ENCODE results near the gene NET1. TPM values are rescaled to one million over a fixed set of nuclear protein-coding genes. Genes with fewer than 3 reads are reported as not detected.
A peak's percentile ranks its signal among the peaks of the same experiment; 100 is the strongest.

The NET1 gene
- total and polyA plus RNA-seq, 2 donors = 54.0 to 108 TPM

- DNase-seq (ENCODE audit: extremely low spot score) = no peak
- Histone ChIP-seq H3K4me1 (ENCODE audit: insufficient read depth) (no peaks in the 10 kb centered on the region), H3K4me3 (ENCODE audit: low read depth, low read length) (no peak overlapping the region), H3K36me3 (ENCODE audit: insufficient read depth) (no peaks in the 10 kb centered on the region), H3K27ac (ENCODE audit: low read depth) (no peak overlapping the region)
- 92% methylated on average over 21 of the region's 21 CpGs for WGBS
Measured at GRCh38 chr10:5480162-5480941, 68.0 kb downstream of the NET1 start.

GRCh38 chr10:5481121-5481520 lies 68.8 kb downstream of the NET1 start:
- no peak overlapping the region for H3K4me3 ChIP-seq (ENCODE audit: low read depth, low read length)
- no peak overlapping the region for H3K27ac ChIP-seq (ENCODE audit: low read depth)
- 87% methylated on average over 12 of the region's 12 CpGs for WGBS
- H3K4me1 ChIP-seq (ENCODE audit: insufficient read depth) = no peaks in the 10 kb centered on the region
- no peaks in the 10 kb centered on the region for H3K36me3 ChIP-seq (ENCODE audit: insufficient read depth)
- DNase-seq (ENCODE audit: extremely low spot score) = no peak

GRCh38 chr10:5482016-5482415 lies 69.7 kb downstream of the NET1 start:
- no peak overlapping the region for H3K27ac ChIP-seq (ENCODE audit: low read depth)
- H3K4me1 ChIP-seq (ENCODE audit: insufficient read depth) = no peaks in the 10 kb centered on the region
- H3K4me3 ChIP-seq (ENCODE audit: low read depth, low read length) = no peak overlapping the region
- no peak for DNase-seq (ENCODE audit: extremely low spot score)
- 94% methylated on average over 9 of the region's 9 CpGs for WGBS
- H3K36me3 ChIP-seq (ENCODE audit: insufficient read depth) = no peaks in the 10 kb centered on the region

DNA sequence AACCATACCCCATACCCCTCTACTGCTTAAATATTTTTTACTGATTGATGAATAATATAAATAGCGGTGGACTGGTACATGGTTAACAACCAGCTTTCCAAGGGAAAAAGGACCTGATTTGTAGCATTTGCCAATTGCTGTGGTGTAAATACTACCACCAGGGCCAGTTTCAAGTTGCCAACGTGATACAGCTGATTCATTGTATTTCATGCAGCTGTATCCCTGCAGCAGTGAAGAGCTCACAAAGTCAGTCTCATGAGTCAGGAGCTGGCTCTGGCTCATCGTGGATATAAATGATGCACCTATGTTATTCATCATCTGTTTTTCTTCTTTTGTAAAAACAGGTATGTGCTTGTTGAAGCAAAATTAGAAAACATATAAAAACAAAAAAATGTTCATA lies 71.8 kb downstream of the NET1 start:
- Histone ChIP-seq H3K4me1 (ENCODE audit: insufficient read depth) (no peaks in the 10 kb centered on the region), H3K27ac (ENCODE audit: low read depth) (no peak overlapping the region), H3K4me3 (ENCODE audit: low read depth, low read length) (no peak overlapping the region), H3K36me3 (ENCODE audit: insufficient read depth) (no peaks in the 10 kb centered on the region)
- WGBS = 78% methylated on average over 3 of the region's 3 CpGs
- no peak for DNase-seq (ENCODE audit: extremely low spot score)

DNA sequence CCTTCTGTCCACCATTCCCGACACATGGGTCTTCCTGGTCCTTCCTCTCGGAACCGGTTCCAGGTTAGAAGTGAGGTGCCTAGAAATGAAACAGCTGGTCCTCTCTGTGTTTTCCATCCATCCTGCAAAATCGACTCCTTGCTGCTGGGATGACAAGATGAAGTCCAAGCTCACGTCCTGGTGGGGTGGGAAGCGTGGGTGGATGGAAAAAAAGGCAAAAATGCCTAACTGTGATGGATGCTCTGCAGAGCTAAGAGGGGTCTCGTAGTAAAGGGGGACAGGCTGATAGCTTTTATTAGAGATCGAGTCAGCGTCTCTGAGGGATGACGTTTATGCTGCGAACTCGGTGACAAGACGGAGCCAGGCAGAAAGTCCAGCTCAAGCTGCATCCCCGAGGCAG lies 72.9 kb downstream of the NET1 start:
- 86% methylated on average over 14 of the region's 14 CpGs for WGBS
- H3K27ac ChIP-seq (ENCODE audit: low read depth) = no peak overlapping the region
- H3K36me3 ChIP-seq (ENCODE audit: insufficient read depth) = no peaks in the 10 kb centered on the region
- H3K4me1 ChIP-seq (ENCODE audit: insufficient read depth) = no peaks in the 10 kb centered on the region
- H3K4me3 ChIP-seq (ENCODE audit: low read depth, low read length) = no peak overlapping the region
- no peak for DNase-seq (ENCODE audit: extremely low spot score)

- no peaks in the 10 kb centered on the region for H3K36me3 ChIP-seq (ENCODE audit: insufficient read depth)
- 88% methylated on average over 13 of the region's 13 CpGs for WGBS
Measured at GRCh38 chr10:5485948-5486852, 73.8 kb downstream of the NET1 start.

GRCh38 chr10:5486853-5487235 lies 74.5 kb downstream of the NET1 start:
- 66% methylated on average over 9 of the region's 9 CpGs for WGBS
- no peaks in the 10 kb centered on the region for H3K36me3 ChIP-seq (ENCODE audit: insufficient read depth)
- H3K4me3 ChIP-seq (ENCODE audit: low read depth, low read length) = no peak overlapping the region
- H3K4me1 ChIP-seq (ENCODE audit: insufficient read depth) = no peaks in the 10 kb centered on the region
- H3K27ac ChIP-seq (ENCODE audit: low read depth) = no peak overlapping the region
- no peak for DNase-seq (ENCODE audit: extremely low spot score)

More at GRCh38 chr10:5485948-5486852, 73.8 kb downstream of the NET1 start:
- no peaks in the 10 kb centered on the region for H3K4me1 ChIP-seq (ENCODE audit: insufficient read depth)
- DNase-seq (ENCODE audit: extremely low spot score) = no peak
- no peak overlapping the region for H3K4me3 ChIP-seq (ENCODE audit: low read depth, low read length)
- no peak overlapping the region for H3K27ac ChIP-seq (ENCODE audit: low read depth)

- Histone ChIP-seq H3K36me3 (ENCODE audit: insufficient read depth) (no peaks in the 10 kb centered on the region), H3K27ac (ENCODE audit: low read depth) (peak overlapping the region; percentile 16), H3K4me3 (ENCODE audit: low read depth, low read length) (no peak overlapping the region), H3K4me1 (ENCODE audit: insufficient read depth) (no peaks in the 10 kb centered on the region)
- 87% methylated on average over 27 of the region's 27 CpGs for WGBS
- DNase-seq (ENCODE audit: extremely low spot score) = no peak
Measured at GRCh38 chr10:5488272-5489161, 76.2 kb downstream of the NET1 start.

DNA sequence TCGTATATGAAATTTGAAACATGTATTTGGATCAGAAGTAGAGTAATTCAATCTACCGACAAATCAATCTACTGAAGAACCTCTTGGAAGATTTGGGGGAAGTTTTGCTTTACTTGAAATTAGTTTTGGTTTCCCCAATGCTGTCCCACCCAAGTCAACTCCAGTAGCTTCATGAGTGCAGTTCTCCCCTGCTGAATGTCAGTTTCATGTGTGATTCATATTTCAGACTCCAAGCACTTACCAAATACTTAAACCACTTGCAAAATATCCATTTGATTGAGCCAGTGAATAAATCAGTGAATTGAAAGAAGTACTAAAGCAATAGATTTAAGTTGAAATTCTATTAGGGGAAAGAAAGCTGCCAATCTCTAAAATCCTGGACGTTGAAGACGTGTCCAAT lies 77.7 kb downstream of the NET1 start:
- H3K36me3 ChIP-seq (ENCODE audit: insufficient read depth) = no peaks in the 10 kb centered on the region
- no peak overlapping the region for H3K27ac ChIP-seq (ENCODE audit: low read depth)
- DNase-seq (ENCODE audit: extremely low spot score) = no peak
- H3K4me3 ChIP-seq (ENCODE audit: low read depth, low read length) = no peak overlapping the region
- no peaks in the 10 kb centered on the region for H3K4me1 ChIP-seq (ENCODE audit: insufficient read depth)
- 94% methylated on average over 4 of the region's 4 CpGs for WGBS

DNA sequence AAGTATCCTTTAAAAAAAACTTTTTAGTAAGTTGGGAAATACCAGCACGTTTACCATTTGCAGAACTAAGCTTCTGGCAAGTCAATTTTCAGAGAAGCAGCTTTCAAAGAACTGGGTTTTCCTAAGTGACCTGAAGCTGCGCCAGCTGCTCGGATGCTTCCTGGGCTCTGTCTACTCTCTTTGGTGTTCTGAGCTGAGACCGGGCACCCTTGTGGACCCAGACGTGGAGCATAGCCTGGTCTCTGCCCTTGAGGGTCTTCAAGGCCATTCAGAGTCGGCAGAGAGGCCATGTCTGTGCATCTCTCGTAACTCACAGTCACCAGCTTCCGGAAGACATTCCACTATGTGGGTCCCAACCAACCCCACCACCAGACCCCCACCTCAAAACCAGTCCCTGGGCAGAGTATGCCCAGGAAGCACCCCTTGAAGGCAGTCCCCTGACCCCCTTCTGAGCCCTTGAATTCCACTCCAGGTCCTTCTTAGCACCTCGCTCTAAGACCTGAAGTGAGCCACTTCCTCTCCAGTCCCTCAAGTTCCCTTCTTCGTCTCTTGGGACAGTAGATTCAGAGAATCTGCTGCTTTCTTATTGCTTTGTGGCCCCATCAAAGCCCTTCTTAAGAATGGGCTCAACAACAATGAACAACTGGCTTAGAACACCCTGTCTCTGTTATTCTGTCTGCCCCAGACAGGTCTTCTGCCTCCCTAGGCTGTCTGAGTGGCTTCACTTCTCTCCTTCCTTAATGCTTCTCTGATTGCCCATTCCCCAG lies 78.5 kb downstream of the NET1 start:
- no peak for DNase-seq (ENCODE audit: extremely low spot score)
- Histone ChIP-seq H3K4me3 (ENCODE audit: low read depth, low read length) (no peak overlapping the region), H3K27ac (ENCODE audit: low read depth) (no peak overlapping the region), H3K36me3 (ENCODE audit: insufficient read depth) (no peaks in the 10 kb centered on the region), H3K4me1 (ENCODE audit: insufficient read depth) (no peaks in the 10 kb centered on the region)
- 90% methylated on average over 10 of the region's 10 CpGs for WGBS

DNA sequence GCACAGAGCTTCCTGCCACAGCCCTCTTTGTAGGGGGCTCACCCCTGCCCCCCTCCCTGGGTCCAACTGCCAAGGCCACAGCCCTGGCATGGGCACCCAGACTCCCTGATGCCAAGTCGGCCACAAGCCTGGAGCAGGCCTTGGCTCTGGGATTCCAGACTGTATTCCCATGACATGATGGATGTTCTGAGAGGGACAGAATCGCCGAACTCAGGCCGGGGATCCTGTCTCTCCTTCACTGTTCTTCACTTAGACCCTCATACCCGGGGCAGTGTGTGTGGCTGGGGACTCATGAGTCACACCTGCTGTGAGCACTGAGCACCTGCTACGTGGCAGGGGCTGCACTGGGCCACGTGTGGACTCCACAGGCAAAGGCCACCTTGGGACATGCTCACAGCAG lies 79.1 kb downstream of the NET1 start:
- Histone ChIP-seq H3K4me3 (ENCODE audit: low read depth, low read length) (no peak overlapping the region), H3K27ac (ENCODE audit: low read depth) (no peak overlapping the region), H3K36me3 (ENCODE audit: insufficient read depth) (no peaks in the 10 kb centered on the region), H3K4me1 (ENCODE audit: insufficient read depth) (no peaks in the 10 kb centered on the region)
- no peak for DNase-seq (ENCODE audit: extremely low spot score)
- WGBS = 96% methylated on average over 7 of the region's 7 CpGs

- WGBS = 95% methylated on average over 4 of the region's 4 CpGs
- no peak for DNase-seq (ENCODE audit: extremely low spot score)
- H3K27ac ChIP-seq (ENCODE audit: low read depth) = no peak overlapping the region
- no peaks in the 10 kb centered on the region for H3K4me1 ChIP-seq (ENCODE audit: insufficient read depth)
- no peak overlapping the region for H3K4me3 ChIP-seq (ENCODE audit: low read depth, low read length)
- no peaks in the 10 kb centered on the region for H3K36me3 ChIP-seq (ENCODE audit: insufficient read depth)
Measured at GRCh38 chr10:5492322-5492855, 80.0 kb downstream of the NET1 start.
